ENCODE data around the gene YOD1. TPM values are rescaled to one million over a fixed set of nuclear protein-coding genes. Genes with fewer than 3 reads are reported as not detected.
A peak's percentile ranks its signal among the peaks of the same experiment; 100 is the strongest.

Gene YOD1
- total RNA-seq, 4 donors from 2014 or later = 9.0 to 17.5 (median 12.0) TPM

DNA sequence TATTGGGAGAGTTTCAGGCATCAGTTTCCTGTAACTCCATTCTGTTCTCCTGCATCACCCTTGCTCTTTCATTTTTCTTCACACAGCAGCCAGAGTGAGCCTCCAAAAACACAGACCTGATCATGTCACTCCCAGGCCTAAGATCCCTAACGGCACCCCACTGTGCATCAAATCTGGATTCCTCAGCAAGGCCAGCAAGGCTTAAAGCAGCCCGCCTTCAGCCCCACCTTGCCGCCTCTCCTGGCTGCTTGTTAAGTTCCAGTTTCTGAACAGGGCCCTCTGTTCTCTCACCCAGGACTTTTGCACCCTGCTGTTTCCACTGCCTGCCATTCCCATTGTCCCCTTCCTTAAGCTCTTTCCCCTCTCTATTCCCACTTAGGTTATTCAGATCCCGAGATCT is 47.8 kb downstream of the YOD1 start:
- Histone ChIP-seq H3K27me3 (no peaks in the 10 kb centered on the region), H3K4me1 (peaks cover 0 to 18% (median 8%) of the 10 kb centered on the region in 4 donors), H3K4me3 (no peak overlapping the region), H3K9me3 (no peaks in the 10 kb centered on the region), H3K27ac (no peak overlapping the region), H3K36me3 (no peaks in the 10 kb centered on the region)
- in situ Hi-C loops (cut with MboI; ENCODE audit: low pct_ligation_motif_present in 1 of 4, low pct_unique_long_range_greater_than_20kb in 1 of 4, low sequenced_read_pairs in 3 of 4) = no loop called here
- WGBS, 2 donors (ENCODE audit: low coverage in 1 of 2) = 76 to 90% methylated on average over 2 to 4 of the region's 4 CpGs
- DNase-seq = no peak
- intact Hi-C loops (cut with DNase I; ENCODE audit: low total_unique reads) = no loop called here
- TF ChIP-seq, protein P1, sequence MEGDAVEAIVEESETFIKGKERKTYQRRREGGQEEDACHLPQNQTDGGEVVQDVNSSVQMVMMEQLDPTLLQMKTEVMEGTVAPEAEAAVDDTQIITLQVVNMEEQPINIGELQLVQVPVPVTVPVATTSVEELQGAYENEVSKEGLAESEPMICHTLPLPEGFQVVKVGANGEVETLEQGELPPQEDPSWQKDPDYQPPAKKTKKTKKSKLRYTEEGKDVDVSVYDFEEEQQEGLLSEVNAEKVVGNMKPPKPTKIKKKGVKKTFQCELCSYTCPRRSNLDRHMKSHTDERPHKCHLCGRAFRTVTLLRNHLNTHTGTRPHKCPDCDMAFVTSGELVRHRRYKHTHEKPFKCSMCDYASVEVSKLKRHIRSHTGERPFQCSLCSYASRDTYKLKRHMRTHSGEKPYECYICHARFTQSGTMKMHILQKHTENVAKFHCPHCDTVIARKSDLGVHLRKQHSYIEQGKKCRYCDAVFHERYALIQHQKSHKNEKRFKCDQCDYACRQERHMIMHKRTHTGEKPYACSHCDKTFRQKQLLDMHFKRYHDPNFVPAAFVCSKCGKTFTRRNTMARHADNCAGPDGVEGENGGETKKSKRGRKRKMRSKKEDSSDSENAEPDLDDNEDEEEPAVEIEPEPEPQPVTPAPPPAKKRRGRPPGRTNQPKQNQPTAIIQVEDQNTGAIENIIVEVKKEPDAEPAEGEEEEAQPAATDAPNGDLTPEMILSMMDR (IDR thresholded peaks at IDR 0.05) = no peak
- TF ChIP-seq POLR2AphosphoS5 (IDR thresholded peaks at IDR 0.05) = no peak
- TF ChIP-seq POLR2A (IDR thresholded peaks at IDR 0.05) = no peak
- TF ChIP-seq EP300 (IDR thresholded peaks at IDR 0.05; ENCODE audit: low read depth) = no peak

DNA sequence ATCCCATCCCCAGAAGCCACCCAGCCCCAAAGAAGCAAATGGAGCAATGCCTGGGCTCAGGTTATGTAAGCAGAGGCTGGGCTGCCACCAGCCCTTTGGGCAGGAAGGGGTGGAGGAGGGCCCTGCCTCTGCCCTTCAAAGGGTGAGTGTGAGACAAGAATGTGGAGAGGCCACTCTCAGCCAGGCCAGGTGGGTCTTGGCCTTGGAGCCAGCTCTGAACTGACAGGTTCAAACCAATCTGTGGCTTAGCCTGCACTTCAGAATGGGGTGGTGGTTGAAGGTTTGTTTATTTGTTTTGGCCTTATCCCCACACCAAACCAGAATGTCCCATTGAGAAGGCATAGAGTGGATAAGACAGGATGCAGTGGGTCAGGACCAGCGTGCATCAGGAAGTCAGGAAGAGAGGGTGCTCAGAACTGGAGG is 48.3 kb downstream of the YOD1 start:
- WGBS, 2 donors (ENCODE audit: low coverage in 1 of 2) = 67% methylated on average over 1 of the region's 1 CpG; no CpG with 5 or more reads in 1 of the 2 donors
- no peaks in the 10 kb centered on the region for H3K36me3 ChIP-seq
- TF ChIP-seq, protein P1 (IDR thresholded peaks at IDR 0.05) = no peak
- no peak for TF ChIP-seq POLR2A (IDR thresholded peaks at IDR 0.05)
- no peak for TF ChIP-seq POLR2AphosphoS5 (IDR thresholded peaks at IDR 0.05)
- TF ChIP-seq EP300 (IDR thresholded peaks at IDR 0.05; ENCODE audit: low read depth) = no peak
- no peak overlapping the region for H3K4me3 ChIP-seq
- H3K27ac ChIP-seq = no peak overlapping the region
- H3K27me3 ChIP-seq = no peaks in the 10 kb centered on the region
- in situ Hi-C loops (cut with MboI; ENCODE audit: low pct_ligation_motif_present in 1 of 4, low pct_unique_long_range_greater_than_20kb in 1 of 4, low sequenced_read_pairs in 3 of 4) = no loop called here
- H3K9me3 ChIP-seq = no peaks in the 10 kb centered on the region
- intact Hi-C loops (cut with DNase I; ENCODE audit: low total_unique reads) = no loop called here
- peaks cover 0 to 18% (median 8%) of the 10 kb centered on the region in 4 donors for H3K4me1 ChIP-seq
- no peak for DNase-seq

DNA sequence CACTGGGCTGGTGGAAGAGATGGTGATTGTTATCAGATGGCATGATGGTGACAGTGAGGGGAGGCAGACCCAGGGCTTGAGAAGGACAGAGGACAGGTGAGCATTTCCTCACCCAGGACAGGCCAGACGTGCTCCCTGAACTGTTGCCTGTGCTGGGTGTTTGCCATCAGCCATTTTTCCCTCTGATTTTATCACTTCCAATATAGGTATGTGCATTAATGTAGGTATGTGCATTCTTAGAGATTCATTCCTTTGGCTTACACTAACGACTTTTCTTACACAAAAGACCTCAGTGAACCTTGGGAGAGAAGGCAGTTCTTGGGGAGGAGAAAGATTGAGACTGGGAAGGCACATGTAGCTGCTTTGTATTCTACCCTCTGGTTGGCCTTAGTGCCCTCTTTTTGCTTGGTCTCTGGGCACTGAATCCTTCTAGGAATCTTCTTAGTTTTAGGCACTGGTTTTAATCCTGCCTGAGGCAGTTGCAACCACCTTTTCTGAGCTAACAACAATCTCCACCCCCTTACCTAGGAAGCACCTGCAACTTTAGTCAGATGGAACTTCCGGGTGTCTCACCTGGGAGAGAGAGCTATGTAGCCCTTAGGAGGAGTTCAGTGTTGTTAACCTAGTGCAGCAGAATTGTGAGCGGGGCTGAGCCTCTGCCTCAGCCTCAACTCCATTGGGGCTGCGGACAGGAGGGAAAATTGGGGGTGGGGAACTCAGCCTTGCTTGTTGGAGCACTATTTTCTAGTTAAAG is 49.3 kb downstream of the YOD1 start:
- peaks cover 0 to 18% (median 8%) of the 10 kb centered on the region in 4 donors for H3K4me1 ChIP-seq
- H3K27ac ChIP-seq = peak overlapping the region in 1 of 4 donors; percentile 36
- no peak for DNase-seq
- no peaks in the 10 kb centered on the region for H3K27me3 ChIP-seq
- intact Hi-C loops (cut with DNase I; ENCODE audit: low total_unique reads) (no loop called here), in situ Hi-C loops (cut with MboI; ENCODE audit: low pct_ligation_motif_present in 1 of 4, low pct_unique_long_range_greater_than_20kb in 1 of 4, low sequenced_read_pairs in 3 of 4) (no loop called here)
- no peak overlapping the region for H3K4me3 ChIP-seq
- no peaks in the 10 kb centered on the region for H3K9me3 ChIP-seq
- 29 to 59% methylated on average over 2 to 5 of the region's 5 CpGs for WGBS, 2 donors (ENCODE audit: low coverage in 1 of 2)
- no peaks in the 10 kb centered on the region for H3K36me3 ChIP-seq
- TF ChIP-seq EP300 (IDR thresholded peaks at IDR 0.05; ENCODE audit: low read depth) = no peak
- no peak for TF ChIP-seq POLR2A (IDR thresholded peaks at IDR 0.05)
- TF ChIP-seq, protein P1 (IDR thresholded peaks at IDR 0.05) = no peak
- TF ChIP-seq POLR2AphosphoS5 (IDR thresholded peaks at IDR 0.05) = no peak

DNA sequence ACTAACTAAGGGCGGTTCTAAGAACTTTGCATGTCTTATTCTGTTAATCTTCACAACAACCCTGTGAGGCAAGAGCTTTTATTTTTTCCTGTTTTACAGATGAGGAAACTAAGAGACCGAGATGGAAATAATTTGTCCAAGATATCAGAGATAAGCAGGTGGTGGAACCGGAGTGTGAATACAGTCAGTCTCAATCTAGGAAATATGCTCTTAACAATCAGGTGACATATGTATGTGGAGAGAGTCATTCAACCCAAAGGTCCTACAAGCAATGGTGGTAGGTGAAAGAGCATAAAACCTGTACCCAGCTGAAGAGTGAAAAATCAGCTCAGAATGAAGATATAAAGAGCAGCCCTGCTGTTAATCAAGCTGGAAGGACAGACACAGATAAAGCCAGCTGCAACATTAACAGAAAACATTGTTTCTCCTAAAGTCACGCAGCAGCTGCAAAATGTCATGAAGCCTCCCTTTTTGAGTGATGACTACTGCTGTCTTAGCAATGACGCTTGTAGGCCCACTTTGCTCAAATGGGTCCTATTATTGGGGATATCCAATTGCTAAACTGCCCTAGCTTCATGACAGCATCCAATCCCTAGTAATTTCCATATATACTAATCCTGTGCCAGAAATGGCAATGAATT is 50.2 kb downstream of the YOD1 start:
- WGBS, 2 donors (ENCODE audit: low coverage in 1 of 2) = 68 to 70% methylated on average over 4 to 5 of the region's 5 CpGs
- no peak for DNase-seq

More for the DNA sequence above, 50.2 kb downstream of the YOD1 start:
- Histone ChIP-seq H3K36me3 (no peaks in the 10 kb centered on the region), H3K9me3 (no peaks in the 10 kb centered on the region), H3K27ac (no peak overlapping the region), H3K27me3 (no peaks in the 10 kb centered on the region), H3K4me1 (peaks cover 0 to 17% (median 8%) of the 10 kb centered on the region in 4 donors), H3K4me3 (no peak overlapping the region)
- intact Hi-C loops (cut with DNase I; ENCODE audit: low total_unique reads) (no loop called here), in situ Hi-C loops (cut with MboI; ENCODE audit: low pct_ligation_motif_present in 1 of 4, low pct_unique_long_range_greater_than_20kb in 1 of 4, low sequenced_read_pairs in 3 of 4) (no loop called here)
- TF ChIP-seq POLR2AphosphoS5 (IDR thresholded peaks at IDR 0.05) = no peak
- TF ChIP-seq, protein P1 (IDR thresholded peaks at IDR 0.05) = no peak
- no peak for TF ChIP-seq EP300 (IDR thresholded peaks at IDR 0.05; ENCODE audit: low read depth)
- no peak for TF ChIP-seq POLR2A (IDR thresholded peaks at IDR 0.05)
